ENCODE measurements around the gene TTC9C.
"Not testable (repeated sequence)": the region's sequence is repeated elsewhere in the genome, so short reads cannot be mapped to it uniquely, and the experiment has no call there.

GRCh38 chr11:62730076-62730475 is 1.8 kb downstream of the TTC9C start:
- TF ChIP-seq CTCF (IDR thresholded peaks at IDR 0.05; ENCODE audit: insufficient read depth, low read length, poor library complexity, severe bottlenecking); EZH2phosphoT487 (conservative IDR thresholded peaks at IDR 0.05; ENCODE audit: low read length): not testable (repeated sequence)
